Loucy (cell line): ENCODE data around the gene SH3BGRL2.

Source experiments
- EZH2phosphoT487 ChIP-seq: fragments of 200-600 bp; IDR thresholded peaks from 2 replicates; pipeline ENCODE4 v1.6.1; 2018; ENCODE audit warnings: antibody characterized with exemption, mild to moderate bottlenecking, moderate library complexity, borderline replicate concordance
- TF ChIP-seq, protein P1 (sequence below): fragments of 200-600 bp; sonication (generic); conservative IDR thresholded peaks from 2 replicates; pipeline ENCODE4 v1.5.1; 2014; ENCODE audit warnings: mild to moderate bottlenecking, antibody characterized with exemption, low read length

DNA sequence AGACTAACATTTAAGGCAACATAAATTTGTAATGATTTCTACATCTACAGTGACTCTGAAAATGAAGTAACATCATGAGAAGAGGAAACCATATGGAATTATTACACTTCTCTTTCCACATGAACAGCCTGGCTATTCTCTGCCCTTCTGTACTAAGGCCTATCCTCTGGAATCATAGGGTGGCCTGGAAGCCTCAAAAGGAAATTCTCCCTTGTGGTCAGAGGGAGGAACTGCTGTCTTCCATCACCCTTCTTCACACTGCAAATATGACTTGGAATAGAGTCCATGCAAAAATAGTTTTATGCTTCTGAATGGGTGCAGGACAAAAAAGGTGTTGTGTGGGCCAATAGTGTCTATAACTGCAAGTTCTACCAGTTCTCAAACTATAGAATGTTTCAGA lies 44.6 kb upstream of the SH3BGRL2 start:
- TF ChIP-seq, protein P1, sequence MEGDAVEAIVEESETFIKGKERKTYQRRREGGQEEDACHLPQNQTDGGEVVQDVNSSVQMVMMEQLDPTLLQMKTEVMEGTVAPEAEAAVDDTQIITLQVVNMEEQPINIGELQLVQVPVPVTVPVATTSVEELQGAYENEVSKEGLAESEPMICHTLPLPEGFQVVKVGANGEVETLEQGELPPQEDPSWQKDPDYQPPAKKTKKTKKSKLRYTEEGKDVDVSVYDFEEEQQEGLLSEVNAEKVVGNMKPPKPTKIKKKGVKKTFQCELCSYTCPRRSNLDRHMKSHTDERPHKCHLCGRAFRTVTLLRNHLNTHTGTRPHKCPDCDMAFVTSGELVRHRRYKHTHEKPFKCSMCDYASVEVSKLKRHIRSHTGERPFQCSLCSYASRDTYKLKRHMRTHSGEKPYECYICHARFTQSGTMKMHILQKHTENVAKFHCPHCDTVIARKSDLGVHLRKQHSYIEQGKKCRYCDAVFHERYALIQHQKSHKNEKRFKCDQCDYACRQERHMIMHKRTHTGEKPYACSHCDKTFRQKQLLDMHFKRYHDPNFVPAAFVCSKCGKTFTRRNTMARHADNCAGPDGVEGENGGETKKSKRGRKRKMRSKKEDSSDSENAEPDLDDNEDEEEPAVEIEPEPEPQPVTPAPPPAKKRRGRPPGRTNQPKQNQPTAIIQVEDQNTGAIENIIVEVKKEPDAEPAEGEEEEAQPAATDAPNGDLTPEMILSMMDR = peak; percentile 38
- no peak for TF ChIP-seq EZH2phosphoT487
